Activated gamma-delta T cell (primary cell): ENCODE data around the gene TXNRD1.

Experiments
- DNase-seq: peaks from one replicate; lab custom pipeline; 2025; lab: John Stamatoyannopoulos, UW

The TXNRD1 gene

GRCh38 chr12:104350211-104351056, 134.9 kb downstream of the TXNRD1 start:
- no peak for DNase-seq

- DNase-seq: no peak
Measured at GRCh38 chr12:104351057-104351983, 135.7 kb downstream of the TXNRD1 start.

DNA sequence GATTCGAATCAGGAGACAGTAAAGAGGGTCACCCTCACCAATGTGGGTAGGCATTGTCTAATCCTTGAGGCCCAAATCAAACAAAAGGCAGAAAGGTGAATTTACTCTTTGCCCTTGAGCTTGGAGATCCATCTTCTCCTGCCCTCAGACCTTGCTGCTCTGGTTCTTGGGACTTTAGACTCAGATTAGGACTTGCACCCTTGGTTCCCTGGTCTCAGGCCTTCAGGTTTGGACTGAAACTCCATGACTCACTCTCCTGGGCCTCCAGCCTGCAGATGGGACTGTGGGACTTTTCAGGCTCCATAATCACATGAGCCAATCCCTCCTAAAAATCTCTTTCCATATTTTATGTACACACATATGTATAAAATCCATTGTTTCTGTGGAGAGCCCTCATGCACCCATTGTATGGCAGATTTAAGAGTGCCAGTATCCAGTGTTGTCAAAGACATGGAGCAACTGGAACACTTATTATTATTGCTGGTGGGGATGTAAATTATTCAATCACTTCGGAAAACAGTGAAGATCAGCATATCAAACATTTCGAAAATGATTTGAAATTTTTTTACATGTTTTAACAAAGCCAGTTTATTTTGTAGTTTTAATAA, 136.6 kb downstream of the TXNRD1 start:
- DNase-seq: no peak

GRCh38 chr12:104353012-104353981, 137.7 kb downstream of the TXNRD1 start:
- no peak for DNase-seq

DNA sequence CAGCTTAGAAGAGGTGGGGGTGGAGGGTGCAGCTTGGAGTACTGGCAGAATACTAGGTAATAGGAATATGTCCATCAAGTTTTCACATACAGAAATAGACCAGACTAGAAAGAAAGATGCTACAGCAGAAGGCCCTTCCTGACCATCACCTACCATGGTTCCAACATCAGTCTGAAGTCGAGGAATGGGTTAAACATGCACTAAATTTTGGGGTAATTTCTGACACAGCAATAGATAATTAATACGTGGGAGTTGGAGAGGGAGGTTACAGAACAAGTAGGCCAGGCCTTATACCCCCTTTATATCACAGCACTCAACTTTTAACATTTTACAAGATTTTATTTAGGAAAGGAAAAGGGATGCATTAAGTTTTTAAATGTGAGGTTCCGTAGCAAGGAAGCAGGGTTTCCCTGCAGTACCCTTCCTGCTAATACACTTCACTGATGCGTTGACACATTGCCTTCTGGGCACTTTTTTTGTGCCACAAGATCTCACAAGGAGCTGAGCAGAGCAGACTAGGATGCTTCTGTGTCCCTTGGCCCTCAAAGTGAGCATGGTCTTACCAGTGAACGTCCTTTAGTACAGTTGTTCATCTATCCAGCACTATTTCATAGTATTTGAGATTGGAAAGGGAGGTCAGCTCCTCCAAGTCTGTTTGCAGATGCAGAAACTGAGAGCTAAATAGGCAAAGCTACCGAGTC, 138.7 kb downstream of the TXNRD1 start:
- no peak for DNase-seq

DNA sequence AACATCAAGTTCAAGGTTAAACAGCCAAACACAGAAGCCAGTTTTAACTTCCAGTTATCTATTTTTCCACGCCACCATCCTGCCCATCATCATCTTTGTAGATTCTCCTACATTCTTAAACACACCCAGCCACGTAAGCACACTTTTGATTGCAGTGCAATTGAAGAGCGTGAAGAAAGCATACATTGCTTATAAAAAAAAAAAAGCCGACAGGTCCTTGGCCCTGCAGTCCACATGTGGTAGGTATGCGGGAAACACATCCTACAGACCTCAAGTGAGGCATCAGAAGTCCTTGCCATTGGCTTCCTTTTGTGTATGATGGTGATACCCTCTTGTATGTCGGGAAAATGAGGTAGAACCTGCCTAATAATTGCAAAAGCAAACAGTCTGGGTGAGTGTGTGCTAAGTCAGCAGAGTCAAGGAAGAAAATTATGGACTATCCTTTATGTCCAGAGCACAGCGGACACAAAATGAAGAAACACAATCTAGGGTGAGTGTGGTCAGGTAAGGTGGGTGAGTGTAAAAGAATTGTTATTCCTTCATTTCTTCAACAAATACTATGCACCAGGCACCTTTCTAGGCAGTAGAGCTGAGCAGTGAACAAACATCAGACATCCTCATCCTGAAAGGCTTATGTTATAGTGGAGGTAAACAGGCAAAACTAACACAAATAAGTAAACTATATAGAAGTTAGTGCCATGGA, 139.4 kb downstream of the TXNRD1 start:
- DNase-seq: no peak

DNA sequence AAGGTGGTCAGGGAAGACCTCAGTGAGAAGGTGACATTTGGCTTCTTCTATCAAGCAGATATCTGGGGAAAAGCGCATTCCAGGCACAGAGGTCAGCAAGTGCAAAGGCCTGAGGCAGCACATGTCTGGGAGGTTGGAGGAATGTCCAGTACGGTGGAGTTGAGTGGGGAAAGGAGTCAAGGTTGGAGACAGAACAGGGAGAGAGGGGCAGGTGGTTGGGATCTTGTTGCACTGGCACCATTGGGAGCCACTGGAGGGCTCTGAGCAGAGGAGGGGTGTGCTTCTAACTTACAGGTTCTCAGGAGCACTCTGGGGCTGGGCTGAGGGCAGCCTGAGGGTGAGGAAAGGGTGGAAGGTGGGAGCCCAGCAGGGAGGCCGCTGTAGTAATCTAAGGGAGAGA, 140.1 kb downstream of the TXNRD1 start:
- DNase-seq: no peak

- no peak for DNase-seq
Measured at GRCh38 chr12:104356231-104357115, 140.9 kb downstream of the TXNRD1 start.

DNA sequence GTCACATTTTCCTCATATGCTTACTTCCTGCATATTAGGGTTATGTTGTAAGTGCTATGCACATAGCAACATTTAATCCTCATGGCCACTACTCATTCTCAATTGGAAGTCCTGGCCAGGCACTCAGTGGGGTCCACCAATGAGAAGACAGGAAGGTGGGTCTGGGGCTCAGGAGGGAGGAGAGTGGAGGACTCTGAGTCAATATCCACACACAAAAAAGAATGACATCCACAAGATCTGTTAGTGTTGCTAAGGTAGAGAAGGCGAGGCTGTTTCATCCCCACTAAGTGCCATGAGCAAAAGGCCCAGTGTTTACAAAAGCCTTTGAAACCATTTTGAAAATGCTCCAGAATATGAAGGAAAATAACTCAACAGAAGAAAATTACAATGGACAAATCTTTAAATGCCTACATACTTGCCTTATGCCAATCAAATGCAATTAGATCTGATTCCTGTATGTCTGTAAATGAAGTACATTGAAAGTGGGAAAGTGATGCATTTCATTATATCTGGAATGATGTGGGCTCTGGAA, 141.9 kb downstream of the TXNRD1 start:
- DNase-seq: no peak

- no peak for DNase-seq
Measured at GRCh38 chr12:104358353-104359003, 142.9 kb downstream of the TXNRD1 start.

DNA sequence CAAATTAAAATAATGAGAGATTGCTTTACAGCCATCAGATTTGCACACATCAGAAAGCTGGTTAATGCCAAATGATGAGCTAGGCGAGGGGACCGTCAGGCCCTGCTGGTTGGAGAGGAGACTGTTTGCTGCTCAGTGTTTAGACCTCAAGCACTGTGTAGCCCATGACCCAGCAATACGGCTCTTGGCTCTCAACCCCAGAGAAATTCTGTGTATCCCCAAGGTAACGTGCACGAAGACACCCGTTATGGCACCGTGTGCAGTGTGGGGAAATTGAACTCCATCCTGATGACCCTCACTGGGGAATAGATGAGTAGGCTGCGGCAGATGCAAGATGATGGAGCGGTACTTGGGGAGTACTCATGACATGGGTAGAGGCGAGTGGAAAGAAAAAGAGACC, 143.6 kb downstream of the TXNRD1 start:
- no peak for DNase-seq

DNA sequence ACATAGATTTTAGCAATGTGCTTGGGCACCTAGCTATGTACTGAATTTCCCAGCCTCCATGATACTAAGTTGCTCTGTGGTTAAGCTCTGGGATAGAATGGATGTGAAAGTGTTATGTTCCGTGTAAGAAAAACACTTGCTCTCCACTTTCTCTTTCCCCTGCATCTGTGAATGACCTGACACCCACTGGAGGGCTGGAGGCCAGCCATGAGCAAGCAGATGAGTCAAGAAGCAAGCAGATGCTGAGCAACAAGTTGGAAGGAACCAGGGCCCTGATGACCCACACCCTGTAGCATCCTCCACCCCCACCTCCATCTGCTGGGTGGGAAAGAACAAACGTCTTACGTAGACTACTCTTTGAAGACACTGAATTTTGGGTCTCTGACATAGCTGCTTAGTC, 144.6 kb downstream of the TXNRD1 start:
- no peak for DNase-seq

DNA sequence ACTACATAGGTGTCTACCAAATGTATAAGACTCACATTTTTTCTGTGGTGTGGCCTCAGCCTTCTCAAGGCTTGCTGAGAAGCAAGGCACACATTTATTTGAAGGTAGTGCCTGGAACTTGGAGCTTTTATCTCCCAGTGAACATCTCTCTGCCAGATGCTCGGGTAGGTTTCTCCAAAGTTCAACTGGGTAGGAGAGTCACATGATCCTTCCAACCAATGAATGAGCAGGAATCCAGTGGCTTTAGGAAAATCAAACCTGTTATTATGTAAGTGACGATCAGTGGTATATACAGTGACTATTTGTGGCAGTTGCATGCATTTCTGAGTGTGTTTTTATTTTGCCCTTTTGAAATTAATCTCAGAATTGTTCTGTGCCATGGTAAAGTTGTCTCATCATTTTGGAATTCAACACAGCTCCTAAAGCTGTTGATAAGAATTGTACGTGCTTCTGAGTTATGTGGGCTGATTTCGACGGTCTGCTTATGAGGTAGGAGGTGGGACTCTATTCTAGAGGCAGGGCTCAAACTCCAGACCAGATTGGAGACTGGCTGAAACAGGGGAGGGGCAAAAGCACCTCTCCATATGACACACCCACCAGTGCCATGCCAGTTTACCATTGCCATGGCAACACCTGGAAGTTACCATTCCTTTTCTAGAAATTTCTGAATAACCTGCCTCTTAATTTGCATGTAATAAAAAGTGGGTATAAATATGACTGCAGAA, 145.6 kb downstream of the TXNRD1 start:
- no peak for DNase-seq

DNA sequence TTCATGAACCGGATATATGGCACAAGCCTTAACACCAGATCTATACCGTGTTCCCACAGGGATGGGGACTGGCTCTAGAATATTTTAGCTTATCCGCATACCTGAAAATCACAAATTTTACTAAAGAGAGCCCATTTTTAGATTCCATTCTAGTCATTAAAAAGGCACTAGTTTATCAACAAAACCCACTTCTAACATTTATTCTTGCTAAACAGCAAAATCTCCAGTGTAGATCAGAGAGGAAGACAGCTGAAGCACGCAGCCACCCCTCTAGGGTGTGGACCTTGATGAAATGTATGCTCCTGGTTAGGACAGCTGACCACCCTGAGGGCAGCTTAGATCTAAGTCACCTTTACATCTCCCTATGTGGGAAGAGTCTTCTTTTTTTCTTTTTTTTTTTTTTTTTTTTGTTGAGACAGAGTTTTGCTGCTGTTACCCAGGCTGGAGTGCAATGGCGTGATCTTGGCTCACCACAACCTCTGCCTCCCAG, 150.4 kb downstream of the TXNRD1 start:
- no peak for DNase-seq

DNA sequence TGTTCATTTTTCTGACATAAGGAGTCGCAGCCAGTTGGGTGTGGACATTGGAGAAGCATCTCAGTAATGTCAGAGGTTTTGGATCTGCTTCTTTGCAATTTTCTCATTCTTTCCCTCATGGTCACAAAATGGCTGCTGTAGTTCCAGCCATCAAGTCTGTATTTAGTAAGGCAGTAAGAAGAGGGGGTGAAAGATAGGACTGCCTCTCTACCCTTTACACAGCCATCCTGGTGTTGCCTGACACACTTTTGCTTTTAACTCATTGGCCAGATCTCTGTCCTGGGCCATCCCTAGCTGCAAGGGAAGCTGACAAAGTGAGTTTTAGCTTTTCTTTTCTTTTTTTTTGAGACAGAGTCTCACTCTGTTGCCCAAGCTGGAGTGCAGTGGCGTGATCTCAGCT, 154.1 kb downstream of the TXNRD1 start:
- no peak for DNase-seq

DNA sequence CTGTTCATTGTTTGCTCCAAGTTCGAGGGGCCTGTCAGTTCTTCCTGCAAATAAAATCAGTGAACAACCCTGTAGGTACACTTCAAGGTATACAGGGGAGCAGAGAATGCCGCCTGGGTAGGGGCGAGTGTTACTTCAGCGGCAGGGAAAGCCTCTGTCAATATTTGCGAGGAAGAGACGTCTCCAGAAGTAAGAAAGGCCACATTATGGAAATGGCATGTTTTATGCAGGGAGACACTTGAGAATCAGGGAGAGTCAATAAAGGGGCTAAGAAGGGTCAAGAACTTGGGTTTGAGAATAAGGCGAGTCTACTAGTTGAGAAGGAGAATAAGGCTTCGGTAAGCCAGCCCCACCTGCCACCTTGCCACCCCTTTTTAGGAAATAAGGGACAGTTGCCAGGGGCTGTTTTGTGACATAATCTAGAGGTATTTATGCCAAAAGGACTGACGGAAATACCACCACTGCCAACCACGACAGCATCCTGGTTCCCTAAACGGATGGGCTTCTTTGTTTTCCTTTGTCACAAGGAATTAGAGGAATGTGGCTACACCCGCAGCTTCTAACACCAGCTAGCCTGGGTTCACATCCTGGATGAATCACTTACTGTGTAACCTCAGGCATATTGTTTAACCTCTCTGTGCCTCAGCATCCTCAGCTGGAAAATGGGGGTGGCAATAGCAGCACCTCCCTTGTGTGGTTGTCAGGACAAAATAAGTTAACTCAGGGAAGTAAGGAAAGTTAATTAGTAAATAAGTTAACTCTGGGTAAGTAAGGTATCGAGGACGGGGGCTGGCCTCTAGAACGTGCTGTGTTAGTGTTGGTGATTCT, 155.7 kb downstream of the TXNRD1 start:
- no peak for DNase-seq
